D341Med (cell line): ENCODE data around the gene CACNA2D3.
A peak's percentile ranks its signal among the peaks of the same experiment; 100 is the strongest.

Source experiments
- DNase-seq: peaks from one replicate; pipeline ENCODE4 v3.0.0; 2012; ENCODE audit warnings: low spot score

CACNA2D3 gene

GRCh38 chr3:54530944-54531343 is 408.6 kb downstream of the CACNA2D3 start:
- no peak for DNase-seq

- no peak for DNase-seq
These were observed 409.4 kb downstream of the CACNA2D3 start for GRCh38 chr3:54531741-54532140.

GRCh38 chr3:54533856-54534255 is 411.5 kb downstream of the CACNA2D3 start:
- no peak for DNase-seq

GRCh38 chr3:54535619-54536018 is 413.3 kb downstream of the CACNA2D3 start:
- no peak for DNase-seq

GRCh38 chr3:54536450-54536849 is 414.1 kb downstream of the CACNA2D3 start:
- no peak for DNase-seq

- DNase-seq, result no peak
These were observed 415.2 kb downstream of the CACNA2D3 start for GRCh38 chr3:54537506-54537905.

- peak; percentile 65 for DNase-seq
These were observed 416.0 kb downstream of the CACNA2D3 start for GRCh38 chr3:54538346-54538745.

GRCh38 chr3:54541369-54541768 is 419.0 kb downstream of the CACNA2D3 start:
- no peak for DNase-seq

GRCh38 chr3:54543446-54543845 is 421.1 kb downstream of the CACNA2D3 start:
- no peak for DNase-seq

- no peak for DNase-seq
These were observed 424.7 kb downstream of the CACNA2D3 start for GRCh38 chr3:54547051-54547450.

- DNase-seq, result no peak
These were observed 425.5 kb downstream of the CACNA2D3 start for GRCh38 chr3:54547846-54548245.

- no peak for DNase-seq
These were observed 427.4 kb downstream of the CACNA2D3 start for GRCh38 chr3:54549607-54550220.

GRCh38 chr3:54550221-54550977 is 428.0 kb downstream of the CACNA2D3 start:
- no peak for DNase-seq

GRCh38 chr3:54556630-54557029 is 434.3 kb downstream of the CACNA2D3 start:
- DNase-seq, result no peak

GRCh38 chr3:54557538-54558428 is 435.4 kb downstream of the CACNA2D3 start:
- no peak for DNase-seq

GRCh38 chr3:54563501-54564200 is 441.3 kb downstream of the CACNA2D3 start:
- no peak for DNase-seq

GRCh38 chr3:54564374-54564925 is 442.1 kb downstream of the CACNA2D3 start:
- no peak for DNase-seq

GRCh38 chr3:54565956-54566355 is 443.6 kb downstream of the CACNA2D3 start:
- DNase-seq, result no peak

GRCh38 chr3:54567949-54568348 is 445.6 kb downstream of the CACNA2D3 start:
- no peak for DNase-seq

- no peak for DNase-seq
These were observed 447.7 kb downstream of the CACNA2D3 start for GRCh38 chr3:54570008-54570407.

- DNase-seq, result no peak
These were observed 450.0 kb downstream of the CACNA2D3 start for GRCh38 chr3:54572197-54572895.
